CD4-positive, alpha-beta T cell treated with Interleukin-10 for 1 hour (primary cell): ENCODE data around the gene CIROP.

ENCODE experiments used
- DNase-seq: peaks from one replicate; pipeline ENCODE4 v3.0.0-alpha.2; 2020

CIROP gene

DNA sequence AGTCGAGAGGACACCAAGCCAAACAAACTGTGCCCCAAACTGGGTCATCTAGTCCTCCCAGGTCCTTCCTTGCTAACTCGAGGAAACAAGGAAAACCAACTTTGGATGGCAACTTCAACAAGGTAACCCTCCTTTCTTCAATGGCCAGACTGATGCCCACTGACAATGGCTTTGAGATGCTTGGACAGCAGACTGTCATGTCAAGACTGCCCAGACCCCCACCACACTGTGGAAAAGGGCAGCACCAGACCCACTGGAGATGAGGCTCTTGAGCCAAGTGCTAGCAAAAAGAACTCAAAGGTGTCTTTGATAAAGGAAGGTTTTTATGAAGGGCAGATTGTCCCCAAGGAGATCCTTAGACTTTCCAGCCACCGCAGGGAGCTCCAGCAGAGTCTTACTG, 38.4 kb downstream of the CIROP start:
- no peak for DNase-seq

DNA sequence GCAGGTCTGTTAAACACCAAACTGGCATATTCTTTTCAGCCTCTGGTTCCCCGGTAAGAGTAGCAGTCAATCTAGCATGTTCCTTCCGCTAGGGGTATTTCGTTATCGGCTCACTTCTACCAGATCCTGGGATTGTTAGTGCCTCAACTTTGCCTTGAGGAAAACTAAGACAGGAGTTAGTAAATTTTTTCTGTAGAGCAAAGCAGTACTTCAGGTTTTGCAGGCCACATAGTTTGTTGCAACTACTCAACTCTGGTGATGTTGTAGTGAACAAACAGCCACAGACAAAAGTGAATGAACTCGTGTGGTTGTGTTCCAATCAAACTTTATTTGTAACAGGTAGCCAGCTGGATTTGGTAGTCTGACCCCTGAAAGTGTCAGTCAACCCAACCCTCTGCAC, 41.2 kb downstream of the CIROP start:
- no peak for DNase-seq

DNA sequence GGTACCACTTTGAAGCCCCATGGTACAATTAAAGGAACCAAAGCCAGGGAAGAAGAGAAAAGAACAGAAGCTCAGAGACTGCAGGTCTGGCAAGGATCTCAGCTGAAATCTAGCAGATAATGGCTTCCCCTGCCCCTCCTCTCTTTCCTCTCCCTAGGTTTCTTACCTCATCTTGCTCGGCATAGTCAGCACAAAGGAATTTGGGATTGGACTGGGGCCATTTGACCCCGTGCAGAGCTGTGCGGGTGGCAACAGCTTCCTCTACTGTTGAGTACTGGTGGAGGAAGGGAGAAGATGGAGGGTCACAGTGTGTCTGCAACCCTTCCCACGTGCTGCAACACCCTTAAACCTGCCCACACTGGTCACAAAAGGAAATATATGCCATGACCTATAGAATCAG, 42.8 kb downstream of the CIROP start:
- DNase-seq: no peak

DNA sequence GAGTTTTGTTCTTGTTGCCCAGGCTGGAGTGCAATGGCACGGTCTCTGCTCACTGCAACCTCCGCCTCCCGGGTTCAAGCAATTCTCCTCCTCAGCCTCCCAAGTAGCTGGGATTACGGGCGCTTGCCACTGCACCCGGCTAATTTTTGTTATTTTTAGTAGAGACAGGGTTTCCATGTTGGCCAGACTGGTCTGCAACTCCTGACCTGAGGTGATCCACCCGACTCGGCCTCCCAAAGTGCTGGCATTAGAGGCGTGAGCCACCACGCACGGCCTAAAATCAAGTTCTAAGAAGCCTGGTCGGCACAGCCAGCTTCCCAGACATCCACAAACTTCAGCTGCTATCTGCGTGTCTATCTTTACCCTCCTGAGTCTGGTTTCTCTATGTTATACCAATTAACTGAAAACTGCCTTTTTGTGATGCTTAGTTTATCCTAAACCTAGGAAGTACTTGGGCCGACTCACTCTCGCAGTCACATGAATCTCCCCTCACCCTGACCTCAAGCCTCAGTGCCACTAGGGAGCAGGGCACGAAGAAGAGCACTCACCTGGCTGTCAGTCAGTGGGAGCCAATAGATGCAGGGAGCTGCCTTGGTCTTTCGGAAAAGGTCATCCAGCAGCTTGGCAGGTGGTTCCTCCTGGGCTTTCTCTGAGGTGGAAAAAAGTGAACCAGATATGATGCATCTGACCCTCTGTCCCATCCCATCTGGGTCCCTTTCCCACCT, 44.1 kb downstream of the CIROP start:
- no peak for DNase-seq

DNA sequence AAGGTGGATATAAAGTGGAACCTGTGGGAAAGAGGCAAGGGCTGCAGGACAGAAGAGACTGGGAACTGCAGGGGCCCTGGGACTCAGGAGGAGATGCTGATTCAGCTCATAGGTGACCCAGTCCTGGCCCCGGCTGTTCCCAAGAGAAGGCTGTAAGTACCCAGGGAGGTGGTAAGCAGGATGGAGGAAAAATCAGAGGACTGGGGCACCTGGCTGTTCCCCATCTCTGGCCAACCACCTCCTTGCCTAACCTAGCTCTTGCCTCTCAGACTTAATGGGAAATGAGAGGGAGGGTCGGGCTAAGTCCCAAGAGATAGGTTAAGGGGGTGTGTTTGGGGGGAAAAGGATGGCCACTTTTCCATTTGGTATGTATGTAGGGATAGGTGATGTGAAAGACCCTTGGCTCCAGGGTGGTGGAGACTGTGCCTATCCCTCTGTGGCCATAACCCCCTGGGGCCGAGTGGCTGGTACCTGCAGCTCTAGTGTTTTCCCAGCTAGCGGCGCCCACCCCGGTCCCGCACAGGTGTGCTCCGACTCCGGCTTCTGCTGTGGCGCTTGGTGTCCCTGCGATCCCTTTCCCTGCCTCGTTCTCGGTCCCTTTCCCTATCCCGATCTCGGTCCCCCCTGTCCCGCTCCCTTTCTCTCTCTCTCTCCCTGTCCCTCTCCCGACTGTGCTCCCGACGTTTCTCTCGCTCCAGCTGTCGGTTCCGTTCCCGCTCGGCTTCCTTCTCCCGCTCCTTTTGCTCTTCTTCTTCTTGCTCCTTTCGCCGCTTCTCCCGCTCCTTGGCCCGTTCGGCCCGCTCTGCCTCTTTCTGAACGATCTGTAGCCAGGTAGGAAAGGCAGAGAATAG, 45.9 kb downstream of the CIROP start:
- no peak for DNase-seq

DNA sequence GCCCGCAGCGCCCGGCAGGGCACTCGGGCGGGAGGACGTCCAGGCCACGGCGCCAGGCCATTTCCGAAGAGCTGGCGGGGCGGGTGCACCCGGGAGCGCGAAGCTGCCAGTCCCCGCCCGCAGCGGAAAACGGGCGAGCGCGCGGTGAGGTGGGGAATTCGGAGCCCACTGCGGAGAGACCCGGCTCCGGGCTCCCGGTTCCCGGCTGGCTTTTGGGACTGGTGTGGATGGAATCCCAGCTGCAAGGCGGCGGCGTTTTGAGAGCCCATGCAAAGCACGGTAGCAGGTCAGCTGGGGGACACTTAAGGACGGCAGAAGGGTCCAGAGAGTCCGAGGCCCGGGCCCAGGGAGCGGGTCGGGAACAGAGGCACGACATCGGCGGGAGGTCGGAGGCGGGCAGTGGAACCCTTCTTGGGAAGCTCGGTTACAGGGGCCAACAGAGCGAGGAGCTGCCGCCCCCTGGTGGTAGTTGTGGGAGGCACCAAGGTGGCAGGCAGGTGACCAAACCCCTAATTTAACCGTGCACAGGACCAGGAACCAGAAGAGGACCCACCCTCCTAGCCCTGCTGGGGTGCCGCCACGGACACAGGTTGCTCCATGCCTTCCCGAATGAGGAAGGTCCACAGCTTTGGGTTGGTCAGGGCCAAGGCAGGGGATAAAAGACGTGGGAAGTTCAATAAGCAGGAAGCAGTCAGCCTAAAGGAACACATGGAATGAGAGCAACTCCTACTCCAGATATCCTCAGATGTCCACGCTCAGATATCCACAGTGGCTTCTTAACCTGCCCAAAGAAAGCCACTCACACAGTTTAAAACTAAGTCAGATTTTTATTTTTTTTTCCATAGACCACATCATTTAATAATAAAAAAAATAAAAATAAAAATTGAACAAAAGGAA, 46.8 kb downstream of the CIROP start:
- peak; percentile 86 for DNase-seq

DNA sequence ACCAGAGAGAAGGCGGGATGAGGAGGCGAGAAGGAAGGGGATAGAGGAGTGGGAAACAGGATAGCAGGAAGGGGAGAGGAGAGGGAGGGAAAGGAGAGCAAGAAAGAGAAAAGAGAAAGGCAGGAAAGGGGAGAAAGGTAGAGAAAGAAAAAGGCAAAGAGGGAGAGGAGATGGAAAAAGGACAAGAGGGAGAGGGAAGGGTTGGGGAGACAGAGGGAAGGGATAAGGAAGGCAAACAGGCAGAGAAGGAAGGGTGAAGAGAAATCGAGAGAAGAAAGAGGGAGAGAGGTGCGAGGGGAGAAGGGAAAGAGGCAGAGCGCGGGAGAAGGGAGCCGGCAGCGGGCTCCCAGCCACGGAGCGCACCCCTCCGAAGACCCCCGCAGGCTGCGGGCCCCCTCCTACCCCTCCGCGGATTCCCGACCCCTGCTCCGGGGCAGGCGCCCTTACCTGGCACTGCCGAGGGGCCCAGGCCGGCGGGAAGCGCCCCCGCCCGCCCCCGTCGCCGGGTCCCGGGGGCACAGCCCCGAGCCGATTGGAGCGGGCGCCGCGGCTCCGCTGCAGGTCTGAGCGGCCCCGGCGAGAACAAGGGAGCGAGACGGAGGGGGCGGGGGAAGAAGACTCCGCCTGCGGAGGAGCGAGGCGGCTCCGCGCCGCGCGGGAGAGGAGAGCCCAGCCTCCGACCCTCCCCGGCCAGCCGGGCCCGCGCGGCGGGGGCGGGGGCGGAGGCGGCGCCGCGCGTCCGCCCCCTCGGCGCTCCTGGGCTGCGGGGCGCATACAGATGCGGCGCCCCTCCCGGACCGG, 47.6 kb downstream of the CIROP start, which contains the start of gene CDH24:
CDH24 (minus strand) TSS at position 565 of the 801 bp plus-strand sequence. CDS start 1,787 bp downstream, outside the sequence.
- peak; percentile 73 for DNase-seq

DNA sequence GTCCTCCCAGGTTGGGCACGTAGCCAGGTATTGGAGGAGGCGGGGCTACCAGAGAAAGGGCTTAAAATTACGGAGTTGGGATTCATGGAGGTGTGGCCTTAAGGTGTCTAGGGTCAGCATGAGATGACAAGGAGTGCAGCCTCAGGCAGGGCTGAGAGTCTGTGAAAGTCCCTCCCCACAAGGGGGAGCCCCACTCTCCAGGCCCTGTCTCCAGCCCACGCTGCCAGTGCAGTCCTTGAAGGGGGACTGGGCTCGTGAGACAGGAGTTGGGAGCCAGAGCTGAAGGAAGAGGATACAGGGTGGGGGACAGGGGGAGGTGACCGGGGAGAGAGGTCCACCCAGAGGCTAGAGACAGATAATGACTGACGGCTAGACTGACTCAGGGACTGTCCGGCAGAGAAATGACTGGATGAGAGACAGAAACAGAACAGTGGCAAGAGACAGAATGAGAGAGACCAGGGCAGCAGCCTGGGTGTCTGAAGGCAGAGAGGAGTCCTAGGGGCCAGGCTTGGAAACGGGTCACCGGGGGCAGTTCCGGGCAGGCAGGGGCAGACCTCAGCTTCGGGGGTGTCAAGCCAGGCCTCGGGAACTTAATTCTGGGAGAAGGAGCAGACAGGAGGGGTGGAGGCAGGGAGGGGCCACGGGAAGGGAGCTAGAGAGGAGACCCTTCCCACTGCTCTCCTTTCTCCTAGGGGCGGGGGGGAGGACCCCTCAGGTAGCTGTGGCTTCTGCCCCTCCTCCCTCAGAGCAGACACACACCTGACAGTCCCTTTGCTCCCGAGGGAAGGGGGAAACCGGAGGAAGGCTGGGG, 48.4 kb downstream of the CIROP start:
- DNase-seq: peak; percentile 75

DNA sequence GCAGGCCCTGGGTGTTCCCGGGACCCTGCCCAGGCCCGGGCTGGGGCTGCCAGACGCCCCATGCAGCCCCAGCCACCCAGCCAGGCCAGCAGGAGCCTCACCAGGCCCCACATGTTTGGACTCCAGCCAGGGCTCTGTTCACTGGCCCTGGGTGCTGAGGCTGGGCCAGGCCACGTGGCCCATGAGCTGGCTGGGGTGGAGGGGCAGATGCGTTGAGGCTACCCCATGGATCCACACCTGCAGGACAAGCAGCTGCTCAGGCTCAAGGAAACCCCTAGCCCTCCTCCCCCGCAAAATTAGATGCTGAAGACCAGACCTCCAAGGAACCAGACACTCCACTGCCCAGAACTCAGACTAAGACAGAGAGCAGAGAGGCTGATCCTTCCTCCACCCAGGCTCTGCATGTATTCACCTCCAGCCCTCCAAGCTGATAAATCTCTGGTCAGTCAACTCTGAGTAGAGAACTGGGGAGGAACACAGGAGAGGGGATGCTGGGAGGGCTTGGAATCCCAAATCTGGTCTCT, 49.1 kb downstream of the CIROP start:
- no peak for DNase-seq

DNA sequence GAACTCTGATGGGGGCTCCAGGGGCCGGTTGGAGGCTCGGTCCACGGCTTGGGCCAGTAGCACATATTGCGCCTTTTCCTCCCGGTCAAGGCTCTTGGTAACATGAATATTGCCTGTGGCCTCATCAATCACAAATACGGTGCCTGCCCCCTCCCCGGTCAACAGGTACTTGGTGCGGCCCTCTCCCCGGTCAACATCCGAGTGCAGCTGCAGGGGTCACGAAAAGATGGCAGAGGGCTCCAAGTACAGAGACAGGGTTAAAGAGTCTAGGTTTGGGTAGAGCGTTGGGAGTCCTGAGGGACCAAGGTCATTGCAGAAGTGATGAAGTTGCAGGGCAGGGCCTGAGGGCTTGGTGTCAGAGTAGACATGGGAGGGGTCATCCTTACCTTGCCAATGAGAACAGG, 49.6 kb downstream of the CIROP start:
- no peak for DNase-seq

DNA sequence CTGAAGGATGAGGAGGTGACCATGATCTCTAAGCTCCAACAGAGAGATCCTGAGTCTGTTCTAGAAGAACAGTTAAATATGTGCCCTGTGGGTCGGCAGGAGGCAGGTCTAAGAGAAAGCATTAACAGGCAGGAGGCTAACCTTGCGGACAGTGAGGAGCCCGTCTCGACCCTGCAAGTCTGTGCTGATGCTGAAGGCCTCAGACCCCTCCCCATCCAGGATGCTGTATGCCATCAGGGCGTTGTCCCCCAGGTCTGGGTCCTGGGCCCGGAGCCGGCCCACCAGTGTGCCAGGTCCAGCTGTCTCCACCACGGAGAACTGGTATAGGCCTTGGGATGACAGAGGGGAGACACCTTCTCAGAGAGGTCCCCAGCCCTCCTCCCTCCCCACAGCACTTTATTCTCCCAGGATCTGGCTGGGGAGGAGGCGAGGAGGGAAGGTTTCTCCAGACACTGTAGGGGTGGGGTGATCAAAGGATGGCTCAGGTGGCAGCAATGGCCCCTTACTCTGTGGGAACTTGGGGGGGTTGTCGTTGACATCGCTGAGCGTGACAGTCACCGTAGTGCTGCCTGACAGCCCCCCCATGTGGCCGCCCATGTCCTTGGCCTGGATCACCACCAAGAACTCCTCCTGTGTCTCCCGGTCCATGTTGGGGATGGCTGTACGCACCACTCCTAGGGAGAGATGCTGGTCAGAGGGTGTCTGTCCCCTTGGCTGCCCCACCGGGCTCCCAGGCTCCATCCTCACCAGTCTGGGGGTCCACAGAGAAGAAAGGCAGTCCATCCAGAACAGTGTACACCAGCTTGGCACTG, 50.6 kb downstream of the CIROP start:
- no peak for DNase-seq

DNA sequence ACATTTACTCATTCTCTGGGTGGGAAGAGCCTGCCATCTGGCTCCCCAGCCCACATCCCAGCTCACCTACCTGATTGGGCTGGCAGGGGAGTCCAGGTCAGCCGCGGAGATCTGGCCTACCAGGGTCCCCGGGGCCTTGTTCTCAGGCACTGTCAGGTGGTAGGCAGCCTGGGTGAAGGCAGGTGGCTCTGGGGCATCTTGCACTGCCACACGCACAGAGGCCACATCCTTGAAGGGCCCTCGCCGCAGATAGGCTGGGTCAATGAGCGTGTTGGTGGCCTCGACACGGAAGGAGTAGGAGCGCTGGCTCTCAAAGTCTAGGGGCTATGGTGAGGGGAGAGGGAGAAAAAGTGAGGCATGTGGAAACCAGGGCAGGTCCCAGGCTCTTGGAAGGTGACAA, 51.4 kb downstream of the CIROP start:
- no peak for DNase-seq

DNA sequence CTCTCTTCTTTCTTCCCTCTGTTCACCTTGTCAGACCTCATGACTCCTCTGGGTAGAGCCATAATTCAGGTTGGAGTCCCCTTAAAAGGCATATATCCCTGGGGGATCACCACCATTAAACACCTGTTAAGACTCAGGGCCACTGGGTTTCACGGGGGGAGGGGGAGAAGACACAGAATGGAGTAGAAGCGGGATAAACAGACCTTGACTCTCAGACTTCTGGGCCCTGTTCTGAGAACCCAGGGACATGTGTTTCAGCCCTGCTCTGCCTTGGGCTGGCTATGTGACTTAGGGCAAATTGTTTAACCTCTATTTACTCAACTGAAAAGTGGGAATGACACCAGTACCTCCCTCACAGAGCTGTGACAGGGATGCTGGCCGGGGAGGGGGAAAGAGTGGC, 52.1 kb downstream of the CIROP start:
- no peak for DNase-seq

DNA sequence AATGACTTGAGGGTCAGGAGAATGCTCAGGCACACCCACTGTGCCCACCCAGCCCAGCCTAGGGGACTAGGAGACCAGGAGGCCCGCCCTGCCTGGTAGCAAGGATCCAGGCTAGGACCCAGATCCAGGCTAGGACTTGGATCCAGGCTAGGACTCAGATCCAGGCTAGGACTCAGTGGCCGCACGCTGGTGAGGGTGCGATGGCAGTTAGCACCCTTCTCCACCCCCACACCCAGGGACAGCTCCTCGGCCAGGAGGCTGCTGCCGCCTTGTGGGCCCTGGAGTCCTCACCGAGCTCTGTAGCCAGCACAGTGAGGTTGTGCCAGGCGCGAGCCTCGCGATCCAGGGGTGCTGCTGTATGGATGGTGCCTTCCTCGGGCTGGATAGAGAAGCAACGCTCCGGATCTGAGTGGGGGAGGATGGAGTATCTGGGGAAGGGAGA, 52.6 kb downstream of the CIROP start:
- DNase-seq: no peak

DNA sequence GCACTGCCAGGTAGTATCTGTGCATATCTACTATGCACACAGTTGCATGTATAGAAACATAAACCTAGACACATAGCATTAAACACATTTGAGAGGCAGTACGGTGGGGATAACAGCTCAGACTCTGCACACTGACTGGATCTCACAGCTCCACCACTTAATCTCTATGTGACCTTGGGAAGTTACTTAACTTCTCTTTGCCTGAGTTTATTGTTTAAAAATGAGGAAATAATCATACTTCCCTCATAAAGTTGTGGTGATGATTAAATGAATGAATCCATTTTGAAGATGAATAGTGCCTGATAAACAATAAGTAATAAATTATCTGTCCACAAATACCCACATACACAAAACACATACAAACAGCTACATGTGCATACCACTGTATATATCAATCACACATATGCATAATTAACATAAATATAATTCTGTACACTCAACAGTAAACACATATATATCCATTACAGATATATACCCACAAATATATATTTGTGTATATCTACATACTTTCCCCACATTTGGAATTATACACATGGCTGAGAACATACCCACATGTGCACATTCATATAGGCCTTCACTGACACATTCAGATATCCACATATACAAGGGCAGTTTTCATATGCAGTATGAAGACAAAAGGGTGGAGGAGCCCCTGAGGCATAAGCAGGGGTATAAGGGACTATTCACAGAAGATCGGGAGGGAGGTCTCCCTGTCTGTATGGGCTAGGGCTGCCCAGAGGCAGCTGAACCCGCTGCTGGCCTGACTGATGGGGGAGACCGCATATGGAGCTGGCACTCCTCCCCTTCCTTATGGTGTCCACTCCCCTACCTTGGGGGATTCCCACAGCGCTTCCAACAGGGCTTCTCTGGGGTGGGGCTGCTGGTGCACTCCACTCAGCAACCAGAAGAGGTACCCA, 53.4 kb downstream of the CIROP start:
- DNase-seq: no peak
